GM18507 (cell line): Measurements from ENCODE around the gene SUPT6H.
"Not testable (repeated sequence)": the region's sequence is repeated elsewhere in the genome, so short reads cannot be mapped to it uniquely, and the experiment has no call there.

ENCODE experiments used
- DNase-seq: peaks from one replicate; pipeline ENCODE4 v3.0.0; 2011; ENCODE audit warnings: low read depth; ENCODE audit not compliant: insufficient read length; ENCODE audit errors: extremely low spot score
- FAIRE-seq: peaks from 2 replicates; lab custom pipeline; 2011; peaks lifted over from hg19 to GRCh38; lab: Jason Lieb, UNC

The SUPT6H gene

DNA sequence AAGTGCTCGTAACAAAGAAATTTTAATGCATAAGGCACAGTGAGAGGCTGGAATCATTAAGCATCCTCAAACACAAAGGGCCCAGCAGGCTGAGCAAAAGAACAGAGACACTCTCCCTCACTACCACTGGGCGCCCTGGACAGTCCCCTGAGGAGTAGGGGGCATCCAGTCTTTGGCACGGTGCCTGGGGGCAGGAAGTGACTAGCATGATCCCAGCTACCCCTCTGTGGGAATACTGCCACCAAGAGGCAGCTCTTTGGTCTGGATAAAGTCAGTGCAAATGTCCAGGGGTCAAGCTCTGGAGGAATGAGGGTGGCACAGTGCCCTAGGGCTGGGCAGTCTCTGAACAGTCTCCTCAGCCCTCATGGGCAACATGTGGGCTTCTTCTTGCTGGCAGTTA lies 52.3 kb downstream of the SUPT6H start:
- FAIRE-seq = no peak
- DNase-seq = no peak

DNA sequence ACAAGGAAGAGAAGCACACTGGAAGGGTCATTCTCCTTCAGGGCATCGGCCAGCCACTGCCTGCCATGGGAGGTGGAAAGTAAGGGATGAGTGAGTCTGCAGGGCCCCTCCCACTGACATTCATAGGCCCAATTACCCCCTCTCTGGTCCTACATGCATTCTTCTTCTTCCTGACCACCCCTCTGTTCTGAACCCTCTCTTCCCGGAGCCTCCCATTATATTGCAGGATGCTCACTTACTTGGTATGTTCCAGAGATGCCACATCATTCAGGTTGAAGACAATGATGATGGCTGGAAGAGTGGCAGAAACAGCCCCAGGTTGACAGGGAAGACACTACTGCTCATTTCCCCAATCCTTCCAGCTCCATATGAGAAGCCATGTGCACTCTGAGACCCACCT lies 53.2 kb downstream of the SUPT6H start:
- no peak for FAIRE-seq

DNA sequence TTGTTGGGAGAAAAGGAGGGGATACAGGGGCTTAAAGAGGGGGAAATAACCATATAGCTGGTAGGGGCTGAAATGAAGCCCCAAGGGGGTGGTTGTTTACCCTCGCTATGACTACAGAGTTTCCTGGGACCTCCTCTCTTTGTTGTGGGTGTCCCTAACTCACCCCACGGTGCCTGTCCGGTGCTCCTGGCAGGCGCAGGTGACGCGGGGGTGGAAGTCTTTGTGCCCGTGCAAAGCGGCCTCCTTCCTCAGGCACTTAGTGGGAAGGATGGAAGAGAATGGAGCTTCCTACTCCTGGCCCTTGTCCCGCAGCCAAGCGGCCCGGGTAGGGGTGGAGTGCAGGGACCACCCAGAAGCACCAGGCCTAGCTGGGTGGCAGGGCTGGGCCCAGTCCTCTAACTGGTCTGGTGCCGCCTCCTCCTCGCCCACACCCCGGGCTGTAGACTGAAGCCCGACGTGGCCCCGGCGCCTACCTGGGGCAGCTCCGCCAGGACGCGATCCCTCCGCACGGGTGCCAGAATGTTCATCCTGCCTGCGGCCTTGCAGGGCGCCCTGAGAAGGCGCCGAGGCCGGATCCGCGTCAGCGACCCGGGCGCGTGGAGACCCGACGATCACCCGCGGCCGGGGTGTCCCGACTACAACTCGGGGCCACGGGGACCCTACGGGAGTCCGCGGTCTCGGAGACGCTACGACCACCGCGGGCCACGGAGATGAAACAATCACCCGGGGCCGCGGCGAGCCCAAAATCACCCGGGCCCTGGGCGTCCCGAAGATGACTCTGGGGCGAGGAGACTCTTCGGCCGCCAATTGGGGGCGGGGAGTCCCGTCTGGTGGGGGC lies 55.0 kb downstream of the SUPT6H start:
- FAIRE-seq = no peak
- no peak for DNase-seq

More for the DNA sequence above, 53.2 kb downstream of the SUPT6H start:
- DNase-seq = no peak

- FAIRE-seq (no peak), DNase-seq (no peak)
Observed at GRCh38 chr17:28717578-28718332, 55.8 kb downstream of the SUPT6H start, which contains the start of gene RAB34. Gene RAB34 (minus strand): TSS chr17:28717868. CDS start chr17:28717266, 602 bp downstream.

GRCh38 chr17:28718333-28719020 lies 56.5 kb downstream of the SUPT6H start:
- no peak for FAIRE-seq
- DNase-seq = no peak

- DNase-seq = no peak
- FAIRE-seq = no peak
Observed at GRCh38 chr17:28719021-28719433, 57.0 kb downstream of the SUPT6H start.

DNA sequence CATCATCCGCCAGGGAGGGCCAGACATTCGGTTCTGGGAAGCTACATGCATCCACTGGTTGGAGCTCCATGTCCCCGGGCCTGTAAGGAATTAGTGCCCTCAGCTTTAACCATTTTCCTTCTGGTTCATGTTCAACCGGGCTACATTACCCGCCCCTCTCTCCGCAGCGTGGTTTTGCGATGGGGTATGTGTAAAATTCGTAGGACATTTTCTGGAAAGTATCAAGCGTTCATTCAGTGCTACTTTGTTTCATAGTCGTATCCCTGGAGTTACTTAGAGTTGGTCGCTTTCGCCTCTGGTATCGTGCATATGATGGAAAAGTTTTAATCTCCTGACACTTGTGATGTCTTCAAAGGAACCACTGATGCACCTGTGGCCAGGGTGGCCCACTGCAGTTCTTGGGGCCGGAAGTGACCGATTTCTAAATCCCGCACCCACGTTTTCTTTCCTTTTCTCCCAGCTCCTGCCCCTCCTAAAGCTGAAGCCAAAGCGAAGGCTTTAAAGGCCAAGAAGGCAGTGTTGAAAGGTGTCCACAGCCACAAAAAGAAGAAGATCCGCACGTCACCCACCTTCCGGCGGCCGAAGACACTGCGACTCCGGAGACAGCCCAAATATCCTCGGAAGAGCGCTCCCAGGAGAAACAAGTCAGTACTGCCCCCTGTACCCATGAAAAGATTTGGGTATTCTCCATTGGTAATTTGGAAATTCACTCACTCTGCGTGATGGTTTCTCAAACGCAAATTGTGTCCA lies 58.4 kb downstream of the SUPT6H start:
- no peak for FAIRE-seq

GRCh38 chr17:28720997-28721329 lies 59.0 kb downstream of the SUPT6H start:
- DNase-seq, FAIRE-seq: not testable (repeated sequence)

More for the DNA sequence above, 58.4 kb downstream of the SUPT6H start:
- DNase-seq = no peak

DNA sequence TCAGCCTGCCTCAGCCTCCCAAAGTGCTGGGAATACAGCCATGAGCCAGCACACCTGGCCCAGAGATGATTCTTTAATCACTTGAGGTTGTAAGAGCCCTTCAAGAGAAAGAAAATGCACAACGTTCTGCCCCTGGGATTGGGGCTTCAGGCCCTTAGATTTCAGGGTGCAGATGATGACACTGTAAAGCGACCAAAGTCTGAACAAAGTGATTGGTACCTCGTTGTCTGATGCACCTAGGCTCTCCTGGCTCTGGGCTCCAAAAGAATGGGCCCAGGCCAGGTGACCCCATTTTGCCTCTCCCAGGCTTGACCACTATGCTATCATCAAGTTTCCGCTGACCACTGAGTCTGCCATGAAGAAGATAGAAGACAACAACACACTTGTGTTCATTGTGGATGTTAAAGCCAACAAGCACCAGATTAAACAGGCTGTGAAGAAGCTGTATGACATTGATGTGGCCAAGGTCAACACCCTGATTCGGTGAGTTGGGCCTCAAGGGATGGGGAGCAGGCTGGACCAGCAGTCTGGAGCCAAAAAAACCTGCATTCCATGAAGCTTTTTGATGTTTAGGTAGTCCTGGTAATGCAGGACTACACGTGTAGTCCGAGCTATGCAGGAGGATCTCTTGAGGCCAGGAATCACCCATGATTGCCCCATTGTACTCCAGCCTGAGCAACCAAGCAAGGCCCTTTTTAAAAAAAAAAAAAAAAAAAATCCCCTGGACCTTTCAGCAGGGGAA lies 60.6 kb downstream of the SUPT6H start:
- FAIRE-seq (no peak), DNase-seq (no peak)

DNA sequence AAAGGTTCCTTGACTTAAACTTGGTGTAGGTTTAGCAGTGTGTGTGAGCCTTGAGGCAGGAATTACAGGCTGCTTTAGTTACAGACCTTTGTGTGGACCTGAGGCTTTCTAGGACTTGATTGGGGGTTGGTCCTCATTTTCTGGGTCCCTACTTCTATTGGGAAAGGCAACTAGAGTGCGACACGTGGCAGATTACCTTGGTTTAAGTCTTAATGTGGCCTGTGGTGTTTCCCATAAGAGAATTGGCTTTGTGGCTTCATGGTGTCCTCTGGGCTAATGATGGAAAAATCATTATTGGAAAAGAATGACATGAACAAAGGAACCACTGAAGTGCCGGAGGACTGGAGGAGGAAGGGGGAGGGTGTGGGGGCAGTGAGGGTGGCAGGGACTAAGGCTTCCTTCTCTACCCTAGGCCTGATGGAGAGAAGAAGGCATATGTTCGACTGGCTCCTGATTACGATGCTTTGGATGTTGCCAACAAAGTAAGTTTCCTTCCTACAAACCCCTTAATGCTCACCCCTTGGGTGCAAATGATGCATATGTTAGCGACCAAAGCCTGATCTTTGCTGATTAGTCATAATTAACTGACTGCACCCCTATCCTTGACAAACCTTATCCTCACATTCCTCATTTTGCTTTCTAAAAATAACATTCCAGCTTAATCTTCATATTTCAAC lies 61.3 kb downstream of the SUPT6H start:
- no peak for FAIRE-seq

DNA sequence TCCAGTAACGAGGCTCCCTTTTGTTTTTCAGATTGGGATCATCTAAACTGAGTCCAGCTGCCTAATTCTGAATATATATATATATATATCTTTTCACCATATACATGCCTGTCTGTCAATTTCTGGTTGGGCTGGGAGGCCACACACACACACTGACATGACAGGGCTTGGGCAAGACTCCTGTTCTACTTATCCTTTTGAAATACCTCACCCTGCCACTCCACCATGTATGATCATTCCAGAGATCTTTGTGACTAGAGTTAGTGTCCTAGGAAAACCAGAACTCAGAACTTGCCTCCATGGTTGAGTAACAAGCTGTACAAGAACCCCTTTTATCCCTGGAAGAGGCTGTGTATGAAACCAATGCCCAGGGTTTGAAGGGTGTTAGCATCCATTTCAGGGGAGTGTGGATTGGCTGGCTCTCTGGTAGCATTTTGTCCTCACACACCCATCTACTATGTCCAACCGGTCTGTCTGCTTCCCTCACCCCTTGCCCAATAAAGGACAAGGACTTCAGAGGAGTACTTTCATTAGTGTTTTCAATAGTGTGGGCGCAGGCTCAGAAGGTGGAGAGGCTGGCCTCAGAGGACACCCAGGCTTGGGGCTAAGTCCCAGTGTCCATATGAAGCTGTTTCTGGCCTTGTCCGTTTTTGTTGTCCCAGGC lies 62.0 kb downstream of the SUPT6H start:
- not testable (repeated sequence) for DNase-seq

More for the DNA sequence above, 61.3 kb downstream of the SUPT6H start:
- DNase-seq = no peak

DNA sequence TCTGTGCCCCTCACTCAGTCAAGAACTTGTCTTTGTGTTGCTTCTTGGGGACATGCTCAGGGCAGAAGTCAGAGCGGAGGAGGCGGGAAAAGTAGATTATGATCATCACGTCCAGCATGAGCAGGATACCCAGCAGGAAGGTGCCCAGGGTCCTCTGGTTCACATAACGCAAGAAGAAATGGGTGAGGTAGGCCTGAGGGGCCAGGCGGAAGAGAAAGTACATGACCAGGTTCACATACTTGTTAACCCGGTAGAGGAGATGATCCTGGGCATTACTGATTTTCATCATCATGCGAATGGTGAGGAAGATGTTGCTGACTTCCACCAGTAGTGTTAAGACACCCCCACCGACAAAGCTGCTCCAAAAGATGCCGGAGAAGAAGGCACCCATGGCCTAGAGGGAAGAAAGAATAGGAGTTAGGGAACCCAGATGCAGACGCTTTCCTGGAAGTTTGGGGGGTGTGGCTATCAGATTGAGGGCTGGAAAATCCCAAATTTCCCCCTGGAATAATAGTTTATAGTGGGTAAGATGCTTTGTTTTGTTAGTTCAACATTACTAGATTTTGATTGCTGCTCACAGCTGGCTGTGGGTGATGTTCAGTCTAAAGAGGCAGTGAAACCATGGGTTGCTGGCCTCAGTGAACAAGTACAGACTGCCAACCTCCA lies 62.6 kb downstream of the SUPT6H start:
- FAIRE-seq (no peak), DNase-seq (no peak)

More for the DNA sequence above, 62.0 kb downstream of the SUPT6H start:
- not testable (repeated sequence) for FAIRE-seq

GRCh38 chr17:28725166-28725659 lies 63.2 kb downstream of the SUPT6H start:
- peak; percentile 60 for FAIRE-seq
- no peak for DNase-seq

- DNase-seq = no peak
- no peak for FAIRE-seq
Observed at GRCh38 chr17:28725660-28726225, 63.7 kb downstream of the SUPT6H start.

DNA sequence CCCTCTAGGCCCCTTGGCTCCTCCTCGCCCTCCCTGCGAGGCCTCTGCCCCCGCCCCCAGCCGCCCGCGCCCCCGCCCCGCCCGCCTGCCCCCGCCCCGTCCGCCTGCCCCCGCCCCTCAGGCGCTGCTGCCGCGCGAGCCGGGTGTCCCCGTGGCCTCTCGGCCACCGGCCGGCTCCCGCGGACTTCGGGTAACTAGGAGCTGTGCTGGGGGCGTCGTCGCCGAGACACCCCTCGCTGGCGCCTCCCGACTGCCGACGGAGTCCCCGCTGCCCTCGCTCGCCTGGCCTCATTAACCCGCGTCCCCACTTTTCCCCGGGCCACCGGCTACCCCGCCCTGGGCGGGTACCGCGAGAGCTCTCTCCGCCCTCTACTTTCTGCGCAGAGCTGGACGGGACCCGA lies 64.2 kb downstream of the SUPT6H start, which contains the start of gene TLCD1:
Gene TLCD1, minus strand, starts transcription at position 8 of the 401 bp plus-strand sequence. CDS start 136 bp downstream, outside the sequence.
- no peak for DNase-seq
- no peak for FAIRE-seq

- peak; percentile 92 for FAIRE-seq
- peak; percentile 68 for DNase-seq
Observed at GRCh38 chr17:28726627-28727491, 64.9 kb downstream of the SUPT6H start.
